Transverse colon (tissue), 4 donors: ENCODE results near the gene TECPR1.

Experiments
- EP300 ChIP-seq: sonication (generic); formaldehyde crosslinking; IDR thresholded peaks from one replicate; pipeline ENCODE4 v1.6.1; 2017; ENCODE audit warnings: antibody characterized with exemption, low read depth
- POLR2AphosphoS5 ChIP-seq, 3 donors: sonication (generic); formaldehyde crosslinking; IDR thresholded peaks; one replicate each; pipeline ENCODE4 v1.6.1; 2016; ENCODE audit warnings: antibody characterized with exemption in 3 of 3
- TF ChIP-seq, protein P1 (sequence below), 5 experiments: fragments of 200-600 bp in 3 of 5; fragments of 450-650 bp in 2 of 5; sonication (generic) in 3 of 5; IDR thresholded peaks; 1 replicate in 2 of 5; 2 replicates in 3 of 5; pipeline ENCODE4 v1.5.1; 2016 to 2017; ENCODE audit warnings: antibody characterized with exemption in 5 of 5, inconsistent platforms in 3 of 5, mild to moderate bottlenecking in 2 of 5, moderate library complexity in 1 of 5

DNA sequence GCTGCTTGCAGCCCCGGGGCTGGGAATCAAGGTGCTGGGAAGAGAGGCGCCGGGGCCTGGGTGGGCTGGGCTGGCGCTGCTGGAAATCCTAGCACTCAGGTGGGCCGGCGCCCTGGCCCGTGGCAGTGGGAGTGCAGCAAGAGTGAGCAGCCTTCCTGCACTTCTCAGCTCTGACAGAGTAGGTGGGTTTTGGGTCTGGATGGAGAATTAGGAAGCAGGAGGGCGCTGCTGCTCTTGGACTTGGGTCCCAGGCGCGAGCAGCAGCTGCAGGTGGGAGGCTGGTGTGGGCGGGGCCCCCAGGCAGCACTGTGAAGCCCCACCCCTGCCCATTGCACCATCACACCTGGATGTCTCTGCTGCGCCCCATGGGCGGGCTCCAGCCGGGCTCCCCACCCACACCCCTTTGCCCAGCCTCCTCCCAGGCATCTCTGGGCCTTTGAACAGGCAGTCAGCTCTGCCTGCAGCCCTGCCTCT lies 35.5 kb upstream of the TECPR1 start:
- no peak for TF ChIP-seq EP300
- TF ChIP-seq, protein P1, sequence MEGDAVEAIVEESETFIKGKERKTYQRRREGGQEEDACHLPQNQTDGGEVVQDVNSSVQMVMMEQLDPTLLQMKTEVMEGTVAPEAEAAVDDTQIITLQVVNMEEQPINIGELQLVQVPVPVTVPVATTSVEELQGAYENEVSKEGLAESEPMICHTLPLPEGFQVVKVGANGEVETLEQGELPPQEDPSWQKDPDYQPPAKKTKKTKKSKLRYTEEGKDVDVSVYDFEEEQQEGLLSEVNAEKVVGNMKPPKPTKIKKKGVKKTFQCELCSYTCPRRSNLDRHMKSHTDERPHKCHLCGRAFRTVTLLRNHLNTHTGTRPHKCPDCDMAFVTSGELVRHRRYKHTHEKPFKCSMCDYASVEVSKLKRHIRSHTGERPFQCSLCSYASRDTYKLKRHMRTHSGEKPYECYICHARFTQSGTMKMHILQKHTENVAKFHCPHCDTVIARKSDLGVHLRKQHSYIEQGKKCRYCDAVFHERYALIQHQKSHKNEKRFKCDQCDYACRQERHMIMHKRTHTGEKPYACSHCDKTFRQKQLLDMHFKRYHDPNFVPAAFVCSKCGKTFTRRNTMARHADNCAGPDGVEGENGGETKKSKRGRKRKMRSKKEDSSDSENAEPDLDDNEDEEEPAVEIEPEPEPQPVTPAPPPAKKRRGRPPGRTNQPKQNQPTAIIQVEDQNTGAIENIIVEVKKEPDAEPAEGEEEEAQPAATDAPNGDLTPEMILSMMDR (IDR thresholded peaks at IDR 0.05), result no peak
- TF ChIP-seq POLR2AphosphoS5 (IDR thresholded peaks at IDR 0.05), result no peak
